ENCODE data around the gene SERPINA4. TPM values are rescaled to one million over a fixed set of nuclear protein-coding genes. Genes with fewer than 3 reads are reported as not detected.

The SERPINA4 gene
- total and polyA plus RNA-seq, 2 of the 13 experiments (the other 11 are each of a cell fraction or from before 2014, with no cell fraction given) = 39.1 to 57.8 TPM

DNA sequence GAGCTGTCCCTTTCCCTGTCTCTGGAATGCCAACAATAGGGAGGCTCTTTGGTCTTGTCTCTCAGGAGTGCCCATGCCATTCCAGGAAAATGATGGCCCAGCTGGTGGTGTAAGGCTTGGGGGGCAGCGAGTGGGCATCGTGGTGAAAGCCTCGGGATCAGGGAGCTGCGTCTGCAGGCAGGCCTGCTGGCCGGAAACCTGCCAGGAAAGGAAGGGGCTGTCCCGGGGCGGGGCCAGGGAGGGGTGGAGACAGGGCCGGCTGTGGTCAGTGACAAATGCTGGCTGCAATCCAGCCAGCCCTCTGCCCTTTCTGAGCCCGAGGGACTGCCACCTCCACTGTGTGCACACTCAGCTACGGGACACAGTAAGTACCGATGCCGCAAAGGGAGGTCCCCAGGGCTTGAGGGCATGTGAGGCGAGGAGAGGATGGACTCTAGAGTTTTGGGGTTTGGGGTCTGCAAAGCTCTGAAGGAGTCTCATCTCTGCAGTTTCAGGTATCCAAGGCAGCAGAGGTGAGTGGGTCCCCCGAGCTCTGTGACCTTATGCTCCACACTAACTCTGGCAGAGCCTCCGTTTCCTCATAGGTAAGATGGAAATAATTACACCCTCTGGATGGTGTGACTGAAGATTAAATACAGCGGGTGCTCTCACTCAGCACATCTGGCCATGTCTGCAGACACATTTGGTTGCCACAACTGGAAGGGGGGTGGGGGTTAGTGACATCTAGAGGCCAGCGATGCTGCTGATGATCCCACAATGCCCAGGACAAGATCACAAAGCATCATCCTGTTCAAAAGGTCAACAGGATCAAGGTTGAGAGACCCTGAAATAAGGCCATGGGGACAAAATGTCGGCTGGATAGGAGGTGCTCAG is 20.1 kb downstream of the SERPINA4 start, which contains the start of gene SERPINA5 (continued):
- TF ChIP-seq, protein P1, sequence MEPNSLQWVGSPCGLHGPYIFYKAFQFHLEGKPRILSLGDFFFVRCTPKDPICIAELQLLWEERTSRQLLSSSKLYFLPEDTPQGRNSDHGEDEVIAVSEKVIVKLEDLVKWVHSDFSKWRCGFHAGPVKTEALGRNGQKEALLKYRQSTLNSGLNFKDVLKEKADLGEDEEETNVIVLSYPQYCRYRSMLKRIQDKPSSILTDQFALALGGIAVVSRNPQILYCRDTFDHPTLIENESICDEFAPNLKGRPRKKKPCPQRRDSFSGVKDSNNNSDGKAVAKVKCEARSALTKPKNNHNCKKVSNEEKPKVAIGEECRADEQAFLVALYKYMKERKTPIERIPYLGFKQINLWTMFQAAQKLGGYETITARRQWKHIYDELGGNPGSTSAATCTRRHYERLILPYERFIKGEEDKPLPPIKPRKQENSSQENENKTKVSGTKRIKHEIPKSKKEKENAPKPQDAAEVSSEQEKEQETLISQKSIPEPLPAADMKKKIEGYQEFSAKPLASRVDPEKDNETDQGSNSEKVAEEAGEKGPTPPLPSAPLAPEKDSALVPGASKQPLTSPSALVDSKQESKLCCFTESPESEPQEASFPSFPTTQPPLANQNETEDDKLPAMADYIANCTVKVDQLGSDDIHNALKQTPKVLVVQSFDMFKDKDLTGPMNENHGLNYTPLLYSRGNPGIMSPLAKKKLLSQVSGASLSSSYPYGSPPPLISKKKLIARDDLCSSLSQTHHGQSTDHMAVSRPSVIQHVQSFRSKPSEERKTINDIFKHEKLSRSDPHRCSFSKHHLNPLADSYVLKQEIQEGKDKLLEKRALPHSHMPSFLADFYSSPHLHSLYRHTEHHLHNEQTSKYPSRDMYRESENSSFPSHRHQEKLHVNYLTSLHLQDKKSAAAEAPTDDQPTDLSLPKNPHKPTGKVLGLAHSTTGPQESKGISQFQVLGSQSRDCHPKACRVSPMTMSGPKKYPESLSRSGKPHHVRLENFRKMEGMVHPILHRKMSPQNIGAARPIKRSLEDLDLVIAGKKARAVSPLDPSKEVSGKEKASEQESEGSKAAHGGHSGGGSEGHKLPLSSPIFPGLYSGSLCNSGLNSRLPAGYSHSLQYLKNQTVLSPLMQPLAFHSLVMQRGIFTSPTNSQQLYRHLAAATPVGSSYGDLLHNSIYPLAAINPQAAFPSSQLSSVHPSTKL (CRISPR knock-in tag; IDR thresholded peaks at IDR 0.05) = peak; percentile 39
- TF ChIP-seq ZNF564 (CRISPR knock-in tag; IDR thresholded peaks at IDR 0.05) (0 out of 2 replicates have a peak, but pooled peaks have one; percentile 76), PITX1 (CRISPR knock-in tag; IDR thresholded peaks at IDR 0.05) (0 out of 2 replicates have a peak, but pooled peaks have one; percentile 63), RAD21 (CRISPR knock-in tag; IDR thresholded peaks at IDR 0.05) (peak; percentile 37; the same call in 1 of the 2 replicates), SNAPC2 (CRISPR knock-in tag; IDR thresholded peaks at IDR 0.05) (0 out of 2 replicates have a peak, but pooled peaks have one; percentile 59), RXRB (CRISPR knock-in tag; IDR thresholded peaks at IDR 0.05; ENCODE audit: borderline replicate concordance) (peak; percentile 56; the same call in 1 of the 2 replicates), DPF2 (CRISPR knock-in tag; IDR thresholded peaks at IDR 0.05; ENCODE audit: borderline replicate concordance, low read depth) (no peak), HIVEP1 (CRISPR knock-in tag; IDR thresholded peaks at IDR 0.05) (0 out of 2 replicates have a peak, but pooled peaks have one; percentile 29), HDAC1 (CRISPR knock-in tag; IDR thresholded peaks at IDR 0.05) (peak; percentile 42), XRCC5 (optimal IDR thresholded peaks at IDR 0.05; ENCODE audit: low read length) (peak; percentile 55), PHF5A (CRISPR knock-in tag; IDR thresholded peaks at IDR 0.05; ENCODE audit: low read depth, unreplicated experiment) (no peak), ETV6 (CRISPR knock-in tag; conservative IDR thresholded peaks at IDR 0.05) (0 out of 2 replicates have a peak, but pooled peaks have one; percentile 75), ZNF552 (CRISPR knock-in tag; IDR thresholded peaks at IDR 0.05; ENCODE audit: borderline replicate concordance) (0 out of 2 replicates have a peak, but pooled peaks have one; percentile 21), SOX6 (IDR thresholded peaks at IDR 0.05) (no peak), SOX6 (CRISPR knock-in tag; IDR thresholded peaks at IDR 0.05) (peak; percentile 55), ZNF614 (CRISPR knock-in tag; IDR thresholded peaks at IDR 0.05; ENCODE audit: borderline replicate concordance) (no peak)
- TF ChIP-seq, protein P2, sequence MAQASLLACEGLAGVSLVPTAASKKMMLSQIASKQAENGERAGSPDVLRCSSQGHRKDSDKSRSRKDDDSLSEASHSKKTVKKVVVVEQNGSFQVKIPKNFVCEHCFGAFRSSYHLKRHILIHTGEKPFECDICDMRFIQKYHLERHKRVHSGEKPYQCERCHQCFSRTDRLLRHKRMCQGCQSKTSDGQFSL (CRISPR knock-in tag; IDR thresholded peaks at IDR 0.05) = 0 out of 2 replicates have a peak, but pooled peaks have one; percentile 33
- TF ChIP-seq, protein P3, sequence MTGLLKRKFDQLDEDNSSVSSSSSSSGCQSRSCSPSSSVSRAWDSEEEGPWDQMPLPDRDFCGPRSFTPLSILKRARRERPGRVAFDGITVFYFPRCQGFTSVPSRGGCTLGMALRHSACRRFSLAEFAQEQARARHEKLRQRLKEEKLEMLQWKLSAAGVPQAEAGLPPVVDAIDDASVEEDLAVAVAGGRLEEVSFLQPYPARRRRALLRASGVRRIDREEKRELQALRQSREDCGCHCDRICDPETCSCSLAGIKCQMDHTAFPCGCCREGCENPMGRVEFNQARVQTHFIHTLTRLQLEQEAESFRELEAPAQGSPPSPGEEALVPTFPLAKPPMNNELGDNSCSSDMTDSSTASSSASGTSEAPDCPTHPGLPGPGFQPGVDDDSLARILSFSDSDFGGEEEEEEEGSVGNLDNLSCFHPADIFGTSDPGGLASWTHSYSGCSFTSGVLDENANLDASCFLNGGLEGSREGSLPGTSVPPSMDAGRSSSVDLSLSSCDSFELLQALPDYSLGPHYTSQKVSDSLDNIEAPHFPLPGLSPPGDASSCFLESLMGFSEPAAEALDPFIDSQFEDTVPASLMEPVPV (CRISPR knock-in tag; IDR thresholded peaks at IDR 0.05) = peak; percentile 79
- TF ChIP-seq, protein P4, sequence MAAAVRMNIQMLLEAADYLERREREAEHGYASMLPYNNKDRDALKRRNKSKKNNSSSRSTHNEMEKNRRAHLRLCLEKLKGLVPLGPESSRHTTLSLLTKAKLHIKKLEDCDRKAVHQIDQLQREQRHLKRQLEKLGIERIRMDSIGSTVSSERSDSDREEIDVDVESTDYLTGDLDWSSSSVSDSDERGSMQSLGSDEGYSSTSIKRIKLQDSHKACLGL (CRISPR knock-in tag; IDR thresholded peaks at IDR 0.05) = peak; percentile 56
- TF ChIP-seq, protein P5, sequence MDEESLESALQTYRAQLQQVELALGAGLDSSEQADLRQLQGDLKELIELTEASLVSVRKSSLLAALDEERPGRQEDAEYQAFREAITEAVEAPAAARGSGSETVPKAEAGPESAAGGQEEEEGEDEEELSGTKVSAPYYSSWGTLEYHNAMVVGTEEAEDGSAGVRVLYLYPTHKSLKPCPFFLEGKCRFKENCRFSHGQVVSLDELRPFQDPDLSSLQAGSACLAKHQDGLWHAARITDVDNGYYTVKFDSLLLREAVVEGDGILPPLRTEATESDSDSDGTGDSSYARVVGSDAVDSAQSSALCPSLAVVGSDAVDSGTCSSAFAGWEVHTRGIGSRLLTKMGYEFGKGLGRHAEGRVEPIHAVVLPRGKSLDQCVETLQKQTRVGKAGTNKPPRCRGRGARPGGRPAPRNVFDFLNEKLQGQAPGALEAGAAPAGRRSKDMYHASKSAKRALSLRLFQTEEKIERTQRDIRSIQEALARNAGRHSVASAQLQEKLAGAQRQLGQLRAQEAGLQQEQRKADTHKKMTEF (CRISPR knock-in tag; IDR thresholded peaks at IDR 0.05) = peak; percentile 44; the same call in 1 of the 2 replicates
- TF ChIP-seq, protein P6, sequence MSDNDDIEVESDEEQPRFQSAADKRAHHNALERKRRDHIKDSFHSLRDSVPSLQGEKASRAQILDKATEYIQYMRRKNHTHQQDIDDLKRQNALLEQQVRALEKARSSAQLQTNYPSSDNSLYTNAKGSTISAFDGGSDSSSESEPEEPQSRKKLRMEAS (IDR thresholded peaks at IDR 0.05) = peak; percentile 90

All from HepG2 (cell line).